GM23248 (cell line): ENCODE data around the gene BEND4.

Source experiments
- EZH2 ChIP-seq: fragments of 200-600 bp; sonication (generic); IDR thresholded peaks from 2 replicates; pipeline ENCODE4 v1.6.1; 2018; ENCODE audit warnings: antibody characterized with exemption, mild to moderate bottlenecking; ENCODE audit not compliant: insufficient read depth, poor library complexity, severe bottlenecking
- EZH2phosphoT487 ChIP-seq: fragments of 200-600 bp; sonication (generic); IDR thresholded peaks from 2 replicates; pipeline ENCODE4 v1.6.1; 2018; ENCODE audit warnings: antibody characterized with exemption, moderate library complexity, mild to moderate bottlenecking, low read depth; ENCODE audit not compliant: insufficient read depth

DNA sequence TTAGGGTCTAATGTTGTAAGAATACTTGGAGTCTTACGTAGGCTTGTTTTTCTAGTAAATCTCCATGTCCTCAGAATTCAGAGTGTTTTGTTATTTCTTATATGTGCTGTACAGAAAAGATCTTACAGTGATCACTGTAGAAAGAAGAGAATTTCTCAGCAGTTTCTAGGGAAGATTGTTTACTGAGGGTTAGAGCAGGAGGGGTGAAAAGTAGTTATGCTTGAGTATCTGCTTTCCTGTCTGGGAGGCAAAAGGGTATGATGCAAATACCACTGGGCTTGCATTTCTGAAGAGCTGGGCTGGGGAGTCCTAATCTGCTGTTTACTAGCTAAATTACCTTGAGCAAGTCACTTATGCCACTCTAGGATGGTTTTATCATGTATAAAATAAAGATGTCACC lies 78.2 kb downstream of the BEND4 start:
- TF ChIP-seq EZH2phosphoT487 (no peak), EZH2 (no peak)
